Body of pancreas (tissue), 4 donors: Measurements from ENCODE around the gene TMOD1. TPM values are rescaled to one million over a fixed set of nuclear protein-coding genes. Genes with fewer than 3 reads are reported as not detected.
"Not testable (repeated sequence)": the region's sequence is repeated elsewhere in the genome, so short reads cannot be mapped to it uniquely, and the experiment has no call there.

Source experiments
- ATAC-seq: fragments of 150-250 bp; one replicate; pipeline ENCODE4 v1.9.1; 2016
- DNase-seq, 4 donors: peaks; one replicate each; pipeline ENCODE4 v3.0.0-alpha.2; 2019
- H3K27ac ChIP-seq, 4 donors: fragments of 200-600 bp; sonication (generic); 1 replicate in 3 of 4; 2 replicates in 1 of 4; pipeline versions ENCODE4 v1.5.1 to v1.6.1; 2016 to 2019; ENCODE audit warnings: mild to moderate bottlenecking in 1 of 4, mixed read lengths in 1 of 4, moderate library complexity in 1 of 4
- H3K27me3 ChIP-seq, 2 donors: fragments of 200-600 bp; sonication (generic); one replicate each; pipeline ENCODE4 v1.6.0; 2016; ENCODE audit warnings: mild to moderate bottlenecking in 1 of 2
- H3K36me3 ChIP-seq, 2 donors: fragments of 200-600 bp; sonication (generic); replicated peaks in 1 of 2; 2 replicates each; pipeline ENCODE4 v1.5.1; 2016; ENCODE audit warnings: low read depth in 2 of 2; ENCODE audit not compliant: insufficient read depth in 1 of 2
- H3K4me1 ChIP-seq: fragments of 200-600 bp; sonication (generic); one replicate; pipeline ENCODE4 v1.6.0; 2016
- H3K4me3 ChIP-seq, 2 donors: fragments of 200-600 bp; sonication (generic); 1 replicate in 1 of 2; 2 replicates in 1 of 2; pipeline ENCODE4 v1.5.1; 2016 to 2019
- H3K9me3 ChIP-seq, 3 donors: fragments of 200-600 bp; sonication (generic); 1 replicate in 2 of 3; 2 replicates in 1 of 3; pipeline ENCODE4 v1.5.1; 2016
- POLR2A ChIP-seq, 3 donors: fragments of 450-650 bp; IDR thresholded peaks; one replicate each; pipeline ENCODE4 v1.6.1; 2016; ENCODE audit warnings: antibody characterized with exemption in 3 of 3, mild to moderate bottlenecking in 2 of 3
- WGBS, 2 donors: methylation state at CpG; one replicate each; pipeline ENCODE4 v1.1.5; 2017; 5-methylcytosine and 5-hydroxymethylcytosine counted together
- intact Hi-C: fragments of 100-400 bp; cut with DNase I; formaldehyde crosslinking; loops from one replicate; pipeline ENCODE4 v1.15.1; 2023
- total RNA-seq, 2 donors: library from RNA; depleted of rRNA; stranded (reverse); fragments of >200 nt; gene quantifications; one replicate each; pipeline ENCODE4 v1.1.0, GENCODE V29; 2016
- TF ChIP-seq, protein P1 (sequence below), 7 experiments: fragments of 450-650 bp in 4 of 7; fragments of 200-600 bp in 3 of 7; sonication (generic) in 3 of 7; IDR thresholded peaks; one replicate each; pipeline ENCODE4 v1.5.1; 2016 to 2019; ENCODE audit warnings: antibody characterized with exemption in 7 of 7

The TMOD1 gene
- total RNA-seq, 2 donors from 2014 or later = 9.2 to 16.1 TPM

DNA sequence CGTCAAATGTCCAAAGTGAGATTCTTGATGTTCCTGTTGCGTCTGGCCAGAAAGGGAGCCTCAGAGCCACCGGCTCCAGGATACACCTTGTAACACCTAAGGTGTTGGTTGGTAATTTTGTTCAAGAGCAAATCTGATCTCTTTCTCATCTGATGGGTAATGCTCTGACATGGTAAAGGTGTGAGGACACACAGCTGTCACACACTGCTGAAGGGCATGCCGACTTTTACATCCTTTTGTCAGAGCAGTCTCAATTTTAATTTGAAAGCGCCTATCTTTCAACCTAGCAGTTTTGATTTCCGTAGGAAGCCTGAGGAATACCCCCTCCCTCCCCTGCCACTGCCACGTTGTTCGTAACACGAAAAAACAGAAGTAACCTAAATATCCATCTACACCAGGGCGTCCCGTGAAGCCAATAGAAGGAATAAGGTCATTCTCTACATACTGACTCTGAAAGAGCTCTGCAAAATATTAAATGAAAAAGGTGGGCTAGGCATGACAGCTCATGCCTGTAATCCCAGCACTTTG, 74.3 kb downstream of the TMOD1 start:
- H3K9me3 ChIP-seq = no peaks in the 10 kb centered on the region
- TF ChIP-seq POLR2A (IDR thresholded peaks at IDR 0.05) = no peak
- TF ChIP-seq, protein P1, sequence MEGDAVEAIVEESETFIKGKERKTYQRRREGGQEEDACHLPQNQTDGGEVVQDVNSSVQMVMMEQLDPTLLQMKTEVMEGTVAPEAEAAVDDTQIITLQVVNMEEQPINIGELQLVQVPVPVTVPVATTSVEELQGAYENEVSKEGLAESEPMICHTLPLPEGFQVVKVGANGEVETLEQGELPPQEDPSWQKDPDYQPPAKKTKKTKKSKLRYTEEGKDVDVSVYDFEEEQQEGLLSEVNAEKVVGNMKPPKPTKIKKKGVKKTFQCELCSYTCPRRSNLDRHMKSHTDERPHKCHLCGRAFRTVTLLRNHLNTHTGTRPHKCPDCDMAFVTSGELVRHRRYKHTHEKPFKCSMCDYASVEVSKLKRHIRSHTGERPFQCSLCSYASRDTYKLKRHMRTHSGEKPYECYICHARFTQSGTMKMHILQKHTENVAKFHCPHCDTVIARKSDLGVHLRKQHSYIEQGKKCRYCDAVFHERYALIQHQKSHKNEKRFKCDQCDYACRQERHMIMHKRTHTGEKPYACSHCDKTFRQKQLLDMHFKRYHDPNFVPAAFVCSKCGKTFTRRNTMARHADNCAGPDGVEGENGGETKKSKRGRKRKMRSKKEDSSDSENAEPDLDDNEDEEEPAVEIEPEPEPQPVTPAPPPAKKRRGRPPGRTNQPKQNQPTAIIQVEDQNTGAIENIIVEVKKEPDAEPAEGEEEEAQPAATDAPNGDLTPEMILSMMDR (IDR thresholded peaks at IDR 0.05) = no peak
- no peak overlapping the region for H3K4me3 ChIP-seq
- no peaks in the 10 kb centered on the region for H3K27me3 ChIP-seq
- no peak overlapping the region for H3K27ac ChIP-seq
- intact Hi-C loops = no loop called here
- no peaks in the 10 kb centered on the region for H3K36me3 ChIP-seq
- WGBS, 2 donors = 79 to 95% methylated on average over 11 of the region's 11 CpGs
- no peaks in the 10 kb centered on the region for H3K4me1 ChIP-seq
- ATAC-seq = no peak
- no peak for DNase-seq

DNA sequence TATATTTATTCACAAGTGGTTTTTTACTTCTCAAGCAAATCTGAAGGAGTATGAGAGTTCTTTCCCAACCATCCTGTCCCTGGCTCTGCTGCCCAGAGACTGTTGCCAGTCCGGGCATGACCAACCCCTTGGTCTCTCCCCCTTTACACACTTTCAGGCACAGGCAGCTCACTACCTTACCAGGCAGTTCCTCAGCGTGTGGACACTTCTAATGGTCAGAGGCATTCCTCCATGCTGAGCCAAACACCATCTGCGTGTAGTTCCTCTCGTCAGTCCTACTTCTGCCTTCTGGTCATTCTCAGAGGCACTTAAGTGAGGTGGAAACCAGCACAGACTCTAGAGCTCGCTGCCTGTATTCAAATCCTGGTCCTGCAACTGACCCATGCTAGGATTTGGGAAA, 75.6 kb downstream of the TMOD1 start:
- intact Hi-C loops = no loop called here
- Histone ChIP-seq H3K4me1 (no peaks in the 10 kb centered on the region), H3K27ac (no peak overlapping the region), H3K9me3 (no peaks in the 10 kb centered on the region), H3K36me3 (no peaks in the 10 kb centered on the region), H3K27me3 (no peaks in the 10 kb centered on the region), H3K4me3 (no peak overlapping the region)
- 74 to 77% methylated on average over 5 of the region's 5 CpGs for WGBS, 2 donors
- ATAC-seq (no peak), DNase-seq (no peak)
- TF ChIP-seq, protein P1 (IDR thresholded peaks at IDR 0.05) = no peak
- no peak for TF ChIP-seq POLR2A (IDR thresholded peaks at IDR 0.05)

DNA sequence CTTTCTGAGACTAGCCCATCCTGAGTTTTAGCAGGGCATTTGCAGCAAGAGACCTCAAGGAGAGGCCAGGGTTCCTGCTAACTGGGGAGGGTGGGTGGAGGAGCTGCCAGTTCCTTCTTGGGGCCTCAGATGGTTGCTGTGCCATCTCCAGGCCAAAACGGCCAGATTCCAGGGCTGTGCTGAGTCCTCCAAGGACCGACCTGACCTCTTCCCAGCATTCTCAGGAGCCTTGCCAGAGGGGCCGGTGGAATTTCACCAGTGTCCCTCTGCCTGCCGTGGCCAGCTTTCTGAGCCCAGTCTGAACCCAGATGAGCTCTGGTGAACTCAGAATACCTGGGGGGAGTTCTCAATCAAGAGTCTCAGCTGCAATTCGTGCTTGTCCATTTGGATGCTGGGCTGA, 77.4 kb downstream of the TMOD1 start:
- ATAC-seq (no peak), DNase-seq (no peak)
- H3K4me1 ChIP-seq = no peaks in the 10 kb centered on the region
- H3K27me3 ChIP-seq = no peaks in the 10 kb centered on the region
- no peaks in the 10 kb centered on the region for H3K9me3 ChIP-seq
- WGBS, 2 donors = 79 to 93% methylated on average over 2 to 5 of the region's 5 CpGs
- no peak overlapping the region for H3K4me3 ChIP-seq
- no peaks in the 10 kb centered on the region for H3K36me3 ChIP-seq
- intact Hi-C loops = no loop called here
- TF ChIP-seq, protein P1 (IDR thresholded peaks at IDR 0.05) = no peak
- TF ChIP-seq POLR2A (IDR thresholded peaks at IDR 0.05) = no peak
- H3K27ac ChIP-seq = no peak overlapping the region

DNA sequence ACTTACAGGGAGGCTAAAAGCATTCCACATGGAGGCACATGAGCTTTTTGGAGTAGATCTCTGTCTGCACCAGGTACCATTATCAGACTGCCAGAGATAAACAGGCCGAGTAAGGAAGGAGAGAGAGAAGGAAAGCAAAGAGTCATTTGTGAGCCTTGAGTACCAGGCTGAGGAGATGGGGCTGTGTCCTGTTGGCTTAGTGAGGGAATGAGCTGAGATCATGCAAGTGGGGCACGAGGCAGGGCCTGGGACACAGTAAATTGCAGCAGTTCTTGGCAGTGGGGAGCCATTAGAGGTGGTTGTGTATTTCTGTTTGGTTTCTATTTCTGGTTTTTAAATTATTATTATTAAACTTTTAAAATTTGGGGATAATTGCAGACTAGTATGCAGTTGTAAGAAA, 78.4 kb downstream of the TMOD1 start:
- DNase-seq (peak in 1 of 4 donors; percentile 4), ATAC-seq (no peak)
- no peak overlapping the region for H3K27ac ChIP-seq
- WGBS, 2 donors = 62 to 65% methylated on average over 2 of the region's 2 CpGs
- no peaks in the 10 kb centered on the region for H3K9me3 ChIP-seq
- intact Hi-C loops = no loop called here
- H3K36me3 ChIP-seq = no peaks in the 10 kb centered on the region
- no peak for TF ChIP-seq POLR2A (IDR thresholded peaks at IDR 0.05)
- TF ChIP-seq, protein P1 (IDR thresholded peaks at IDR 0.05) = no peak
- no peak overlapping the region for H3K4me3 ChIP-seq
- H3K4me1 ChIP-seq = no peaks in the 10 kb centered on the region
- no peaks in the 10 kb centered on the region for H3K27me3 ChIP-seq

DNA sequence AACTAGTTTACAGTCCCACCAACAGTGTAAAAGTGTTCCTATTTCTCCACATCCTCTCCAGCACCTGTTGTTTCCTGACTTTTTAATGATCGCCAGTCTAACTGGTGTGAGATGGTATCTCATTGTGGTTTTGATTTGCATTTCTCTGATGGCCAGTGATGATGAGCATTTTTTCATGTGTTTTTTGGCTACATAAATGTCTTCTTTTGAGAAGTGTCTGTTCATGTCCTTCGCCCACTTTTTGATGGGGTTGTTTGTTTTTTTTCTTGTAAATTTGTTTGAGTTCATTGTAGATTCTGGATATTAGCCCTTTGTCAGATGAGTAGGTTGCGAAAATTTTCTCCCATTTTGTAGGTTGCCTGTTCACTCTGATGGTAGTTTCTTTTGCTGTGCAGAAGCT, 80.1 kb downstream of the TMOD1 start:
- H3K27me3 ChIP-seq, ATAC-seq, H3K9me3 ChIP-seq, H3K4me1 ChIP-seq, H3K27ac ChIP-seq, DNase-seq, intact Hi-C loops, H3K36me3 ChIP-seq, H3K4me3 ChIP-seq: not testable (repeated sequence)
- no CpG with 5 or more reads among the region's 3 CpGs for WGBS, 2 donors

DNA sequence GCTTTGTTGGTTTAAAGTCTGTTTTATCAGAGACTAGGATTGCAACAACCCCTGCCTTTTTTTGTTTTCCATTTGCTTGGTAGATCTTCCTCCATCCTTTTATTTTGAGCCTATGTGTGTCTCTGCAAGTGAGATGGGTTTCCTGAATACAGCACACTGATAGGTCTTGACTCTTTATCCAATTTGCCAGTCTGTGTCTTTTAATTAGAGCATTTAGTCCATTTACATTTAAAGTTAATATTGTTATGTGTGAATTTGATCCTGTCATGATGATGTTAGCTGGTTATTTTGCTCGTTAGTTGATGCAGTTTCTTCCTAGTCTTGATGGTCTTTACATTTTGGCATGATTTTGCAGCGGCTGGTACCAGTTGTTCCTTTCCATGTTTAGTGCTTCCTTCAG, 83.3 kb downstream of the TMOD1 start:
- H3K36me3 ChIP-seq, DNase-seq, H3K9me3 ChIP-seq, H3K4me3 ChIP-seq, H3K27ac ChIP-seq, H3K27me3 ChIP-seq, ATAC-seq, H3K4me1 ChIP-seq, intact Hi-C loops: not testable (repeated sequence)
- WGBS, 2 donors = no CpG with 5 or more reads among the region's 2 CpGs

DNA sequence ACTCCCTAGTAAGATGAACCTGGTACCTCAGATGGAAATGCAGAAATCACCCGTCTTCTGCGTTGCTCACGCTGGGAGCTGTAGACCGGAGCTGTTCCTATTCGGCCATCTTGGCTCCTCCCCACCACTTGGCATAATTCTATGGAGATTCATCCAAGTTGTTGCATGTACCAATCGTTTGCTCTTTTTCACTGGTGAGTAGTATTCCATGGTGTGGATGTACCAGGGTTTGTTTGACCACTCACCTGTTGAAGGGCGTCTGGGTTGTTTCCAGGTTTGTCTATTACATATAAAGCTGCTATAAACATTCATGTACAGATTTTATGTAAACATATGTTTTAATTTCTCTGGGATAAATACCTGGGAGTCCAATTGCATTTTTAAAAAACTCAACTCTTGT, 85.4 kb downstream of the TMOD1 start:
- H3K4me3 ChIP-seq, DNase-seq, intact Hi-C loops, H3K27ac ChIP-seq, H3K36me3 ChIP-seq, H3K4me1 ChIP-seq, H3K27me3 ChIP-seq, H3K9me3 ChIP-seq, ATAC-seq: not testable (repeated sequence)
- 94 to 96% methylated on average over 7 of the region's 7 CpGs for WGBS, 2 donors
